Activated naive CD4-positive, alpha-beta T cell treated with anti-CD3 and anti-CD28 coated beads, Interleukin-2, amount 10 ng/mL, durations not matched to agents 7 days and 5 days (primary cell): ENCODE data around the gene VPS35L.
"Not testable (repeated sequence)": the region's sequence is repeated elsewhere in the genome, so short reads cannot be mapped to it uniquely, and the experiment has no call there.

Experiments used
- CTCF ChIA-PET: fragments of 350-600 bp; sonication (Branson Sonifier 250); formaldehyde crosslinking; loops from one replicate; lab custom pipeline; 2021; ENCODE audit warnings: antibody characterized with exemption; lab: Charles Lee
- DNase-seq: peaks from one replicate; pipeline ENCODE4 v3.0.0-alpha.2; 2020
- H3K27ac Mint-ChIP-seq: one replicate; pipeline ENCODE4 v1.8.0; 2021; ENCODE audit warnings: mild to moderate bottlenecking, moderate library complexity, mixed read lengths
- H3K27me3 Mint-ChIP-seq: one replicate; pipeline ENCODE4 v1.8.0; 2021; ENCODE audit warnings: mild to moderate bottlenecking, mixed read lengths
- H3K36me3 Mint-ChIP-seq: one replicate; pipeline ENCODE4 v1.8.0; 2021; ENCODE audit warnings: mixed read lengths
- H3K4me1 Mint-ChIP-seq: one replicate; pipeline ENCODE4 v1.8.0; 2021; ENCODE audit warnings: mixed read lengths
- H3K4me3 Mint-ChIP-seq: one replicate; pipeline ENCODE4 v1.8.0; 2021; ENCODE audit warnings: mild to moderate bottlenecking, moderate library complexity, mixed read lengths
- H3K9me3 Mint-ChIP-seq: one replicate; pipeline ENCODE4 v1.8.0; 2021; ENCODE audit warnings: mixed read lengths

Gene VPS35L

GRCh38 chr16:19523559-19524355 lies 31.7 kb upstream of the VPS35L start, which contains the start of gene CCP110:
Gene CCP110 (plus strand): TSS chr16:19523942. CDS start chr16:19527882, 3,940 bp downstream.
- Mint-ChIP-seq H3K27me3 (no peaks in the 10 kb centered on the region), H3K9me3 (no peaks in the 10 kb centered on the region), H3K27ac (peak within 1 kb of the TSS; percentile 85), H3K36me3 (peaks cover 20% of the 10 kb centered on the region), H3K4me3 (peak within 1 kb of the TSS; percentile 87), H3K4me1 (peaks cover 51% of the 10 kb centered on the region)
- CTCF ChIA-PET, result interaction anchor here (2.2 kb wide), 1 partner anchor 31 kb away, joined by 12 read pairs; the partner anchor contains the start of gene VPS35L
- DNase-seq, result peak; percentile 98

GRCh38 chr16:19524356-19524615 lies 31.2 kb upstream of the VPS35L start:
- Mint-ChIP-seq H3K4me1 (peaks cover 47% of the 10 kb centered on the region), H3K4me3 (peak overlapping the region; percentile 87), H3K27ac (peak overlapping the region; percentile 21), H3K36me3 (peaks cover 22% of the 10 kb centered on the region), H3K27me3 (no peaks in the 10 kb centered on the region), H3K9me3 (no peaks in the 10 kb centered on the region)
- DNase-seq, result no peak
- CTCF ChIA-PET, result interaction anchor here (2.2 kb wide), 1 partner anchor 31 kb away, joined by 12 read pairs; the partner anchor contains the start of gene VPS35L

DNA sequence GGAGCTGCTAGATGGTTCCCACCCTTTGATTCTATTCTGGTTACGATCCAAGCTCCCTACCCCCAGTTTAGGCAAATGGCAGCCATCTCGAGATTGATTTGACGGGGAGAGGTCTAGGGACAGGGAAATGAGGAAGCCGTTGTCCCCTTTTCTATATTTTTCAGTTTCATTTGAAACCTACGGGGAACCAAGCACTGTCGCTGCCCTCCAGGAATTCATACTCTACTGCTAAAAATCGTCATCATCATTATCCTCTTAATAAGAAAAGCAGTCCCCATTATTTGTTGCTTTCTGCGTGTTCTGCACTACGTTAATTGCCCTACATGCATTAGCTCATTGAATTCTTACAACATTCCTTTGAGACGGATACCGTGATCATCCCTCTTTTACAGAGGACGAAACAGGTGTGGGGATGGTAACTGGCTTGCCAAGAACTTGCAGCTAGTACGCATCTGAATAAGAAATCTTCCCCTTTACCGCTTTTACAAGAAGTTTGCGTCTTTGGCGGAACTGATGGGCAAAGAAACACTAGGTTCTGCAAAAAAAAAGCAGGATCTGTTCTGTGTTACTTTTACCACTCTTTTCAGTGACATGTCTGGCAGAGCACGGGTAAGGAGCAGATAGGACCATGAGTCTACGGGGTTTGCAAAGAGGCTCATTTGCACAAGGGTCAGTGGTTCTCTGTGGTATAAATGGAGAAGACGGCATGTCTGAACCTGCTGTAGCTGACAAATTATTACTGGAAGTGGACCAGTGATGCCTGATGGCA lies 30.7 kb upstream of the VPS35L start:
- H3K4me3 Mint-ChIP-seq, result peak overlapping the region; percentile 87
- peaks cover 26% of the 10 kb centered on the region for H3K36me3 Mint-ChIP-seq
- no peaks in the 10 kb centered on the region for H3K27me3 Mint-ChIP-seq
- CTCF ChIA-PET, result interaction anchor here (2.2 kb wide), 1 partner anchor 30 kb away, joined by 12 read pairs; the partner anchor contains the start of gene VPS35L
- peaks cover 43% of the 10 kb centered on the region for H3K4me1 Mint-ChIP-seq
- peak overlapping the region; percentile 21 for H3K27ac Mint-ChIP-seq
- DNase-seq, result peak; percentile 29
- no peaks in the 10 kb centered on the region for H3K9me3 Mint-ChIP-seq

DNA sequence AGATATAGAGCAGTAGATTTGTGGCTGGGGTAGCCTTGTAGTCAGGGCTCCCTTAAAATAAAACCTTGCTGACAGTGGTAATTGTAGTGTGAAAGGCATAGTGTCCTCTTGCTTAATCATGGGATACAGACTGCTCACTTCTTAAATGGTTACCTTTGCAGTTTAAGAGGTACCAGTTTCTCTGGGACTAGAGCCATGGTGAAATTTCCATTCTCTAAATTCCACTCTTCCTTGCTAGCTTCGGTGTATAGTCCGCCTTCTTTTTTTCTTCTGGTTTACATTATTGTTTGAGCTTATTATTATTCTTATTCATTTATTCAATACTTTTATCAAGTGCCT lies 30.1 kb upstream of the VPS35L start:
- no peak for DNase-seq
- Mint-ChIP-seq H3K4me1 (peaks cover 40% of the 10 kb centered on the region), H3K36me3 (peaks cover 26% of the 10 kb centered on the region), H3K4me3 (peak overlapping the region; percentile 87), H3K27ac (no peak overlapping the region), H3K9me3 (no peaks in the 10 kb centered on the region), H3K27me3 (no peaks in the 10 kb centered on the region)
- CTCF ChIA-PET, result interaction anchor here (1.3 to 2.2 kb wide), 2 partner anchors 23 to 30 kb away, joined by 3 to 12 read pairs; partner anchors contain the start of gene VPS35L

DNA sequence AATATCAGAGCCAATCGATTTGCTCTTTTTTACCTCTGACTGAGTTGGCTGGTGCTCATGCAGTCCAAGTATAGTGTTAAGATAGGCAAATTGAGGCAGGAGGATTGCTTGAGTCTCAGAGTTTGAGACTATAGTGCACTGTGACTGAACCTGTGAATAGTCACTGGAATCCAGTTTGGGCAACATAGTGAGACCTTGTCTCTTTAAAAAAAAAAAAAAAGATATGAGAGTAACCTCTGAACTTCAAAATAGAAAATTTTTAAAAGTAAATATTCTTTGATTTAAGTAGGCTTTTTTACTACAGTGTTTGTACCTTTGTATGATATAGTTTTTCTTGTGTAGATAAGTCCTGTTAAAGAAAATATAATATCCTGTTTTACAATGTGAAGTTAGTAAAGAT lies 28.3 kb upstream of the VPS35L start:
- peaks cover 28% of the 10 kb centered on the region for H3K4me1 Mint-ChIP-seq
- no peaks in the 10 kb centered on the region for H3K9me3 Mint-ChIP-seq
- H3K27ac Mint-ChIP-seq, result no peak overlapping the region
- peaks cover 29% of the 10 kb centered on the region for H3K36me3 Mint-ChIP-seq
- H3K27me3 Mint-ChIP-seq, result no peaks in the 10 kb centered on the region
- CTCF ChIA-PET, result no interaction called here
- no peak overlapping the region for H3K4me3 Mint-ChIP-seq
- no peak for DNase-seq

- Mint-ChIP-seq H3K27ac (no peak overlapping the region), H3K36me3 (peaks cover 40% of the 10 kb centered on the region), H3K9me3 (no peaks in the 10 kb centered on the region), H3K4me3 (no peak overlapping the region), H3K27me3 (no peaks in the 10 kb centered on the region), H3K4me1 (peaks cover 23% of the 10 kb centered on the region)
- DNase-seq, result no peak
- CTCF ChIA-PET, result interaction anchor here (1.2 to 1.8 kb wide), 3 partner anchors 14 to 27 kb away, joined by 4 to 6 read pairs (median 5); partner anchors contain the start of gene VPS35L
Measured at GRCh38 chr16:19528666-19529065, 26.8 kb upstream of the VPS35L start.

DNA sequence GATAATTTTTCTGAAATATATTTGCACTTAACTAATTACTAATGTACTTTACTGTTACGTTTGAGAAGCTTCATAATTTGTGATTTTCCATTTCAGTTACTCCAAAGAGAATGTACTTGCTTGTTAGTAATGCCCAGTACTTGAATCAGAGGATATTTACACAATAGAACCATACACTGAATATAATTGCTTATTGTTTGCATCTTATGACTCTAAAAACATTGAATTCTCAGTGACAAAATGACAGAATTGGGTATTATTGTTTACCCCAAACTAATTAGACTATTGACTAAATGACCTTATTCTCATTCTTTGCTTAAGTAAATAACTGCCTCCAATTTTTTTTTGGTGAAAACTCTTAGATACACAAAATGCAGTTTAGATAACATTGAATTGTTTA lies 22.9 kb upstream of the VPS35L start:
- Mint-ChIP-seq H3K27ac (no peak overlapping the region), H3K36me3 (peaks cover 56% of the 10 kb centered on the region), H3K27me3 (no peaks in the 10 kb centered on the region), H3K4me3 (no peak overlapping the region), H3K4me1 (peaks cover 3% of the 10 kb centered on the region), H3K9me3 (no peaks in the 10 kb centered on the region)
- no peak for DNase-seq
- CTCF ChIA-PET, result interaction anchor here (1.3 kb wide), 1 partner anchor 23 kb away, joined by 3 read pairs; the partner anchor contains the start of gene VPS35L

GRCh38 chr16:19540241-19540970 lies 15.1 kb upstream of the VPS35L start:
- peaks cover 53% of the 10 kb centered on the region for H3K36me3 Mint-ChIP-seq
- H3K27me3 Mint-ChIP-seq, result no peaks in the 10 kb centered on the region
- CTCF ChIA-PET, result interaction anchor here (0.9 to 1.2 kb wide), 2 partner anchors 9 to 38 kb away, joined by 3 read pairs; no protein-coding TSS in a partner anchor
- H3K27ac Mint-ChIP-seq, result no peak overlapping the region
- H3K9me3 Mint-ChIP-seq, result no peaks in the 10 kb centered on the region
- no peak overlapping the region for H3K4me3 Mint-ChIP-seq
- H3K4me1 Mint-ChIP-seq, result peaks cover 10% of the 10 kb centered on the region
- DNase-seq, result no peak

DNA sequence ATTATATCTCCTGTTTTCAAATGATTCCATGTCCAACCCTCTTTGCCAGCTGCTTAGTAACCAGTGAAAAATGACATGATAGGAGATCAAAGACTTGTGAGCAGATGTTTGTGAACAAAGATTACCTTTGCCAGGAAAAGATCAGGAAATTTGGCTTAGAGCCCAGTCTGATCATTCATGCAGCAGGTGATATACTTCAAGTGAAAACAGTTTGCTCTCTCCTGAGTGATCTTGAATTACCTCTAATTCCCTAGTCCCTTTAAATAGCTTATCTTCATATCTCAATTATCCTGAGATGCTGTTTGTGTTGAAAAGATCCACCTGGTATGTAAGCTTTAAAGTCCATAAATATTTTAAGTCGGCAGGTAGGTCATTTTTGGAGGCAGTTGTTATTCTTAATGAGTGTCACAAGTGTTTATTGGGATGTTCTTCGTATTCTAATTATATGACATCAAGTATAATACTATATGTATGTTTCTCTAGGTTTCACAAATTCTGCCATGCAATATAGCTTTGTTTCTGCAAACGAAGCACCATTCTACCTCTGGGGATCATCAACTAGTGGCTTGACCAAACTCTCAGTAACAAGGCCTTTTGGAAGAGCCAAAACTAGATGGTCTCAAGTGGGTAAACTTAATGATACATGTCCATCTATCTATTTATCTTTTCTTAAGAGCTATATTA lies 13.2 kb upstream of the VPS35L start:
- no peaks in the 10 kb centered on the region for H3K9me3 Mint-ChIP-seq
- no peak for DNase-seq
- CTCF ChIA-PET, result interaction anchor here (0.8 to 1.4 kb wide), 2 partner anchors 13 to 365 kb away, joined by 4 read pairs; no protein-coding TSS in a partner anchor
- H3K4me1 Mint-ChIP-seq, result peaks cover 10% of the 10 kb centered on the region
- no peaks in the 10 kb centered on the region for H3K27me3 Mint-ChIP-seq
- H3K36me3 Mint-ChIP-seq, result peaks cover 38% of the 10 kb centered on the region
- no peak overlapping the region for H3K4me3 Mint-ChIP-seq
- H3K27ac Mint-ChIP-seq, result no peak overlapping the region

DNA sequence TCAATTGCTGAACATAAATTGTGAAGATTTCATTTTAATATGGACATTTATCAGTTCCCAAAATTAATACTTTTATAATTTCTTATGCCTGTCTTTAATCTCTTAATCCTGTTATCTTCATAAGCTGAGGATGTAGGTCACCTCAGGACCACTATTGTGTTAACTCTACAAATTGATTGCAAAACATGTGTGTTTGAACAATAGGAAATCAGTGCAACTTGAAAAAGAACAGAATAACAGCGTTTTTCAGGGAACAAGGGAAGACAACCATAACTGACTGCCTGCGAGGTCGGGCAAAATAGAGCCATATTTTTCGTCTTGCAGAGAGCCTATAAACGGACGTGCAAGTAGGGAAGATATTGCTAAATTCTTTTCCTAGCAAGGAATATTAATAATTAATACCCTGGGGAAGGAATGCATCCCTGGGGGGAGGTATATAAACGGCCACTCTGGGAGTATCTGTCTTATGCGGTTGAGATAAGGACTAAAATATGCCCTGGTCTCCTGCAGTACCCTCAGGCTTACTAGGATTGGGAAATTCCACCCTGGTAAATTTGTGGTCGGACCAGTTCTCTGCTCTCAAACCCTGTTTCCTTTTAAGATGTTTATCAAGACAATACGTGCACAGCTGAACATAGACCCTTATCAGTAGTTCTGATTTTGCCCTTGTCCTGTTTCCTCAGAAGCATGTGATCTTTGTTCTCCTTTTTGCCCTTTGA lies 12.1 kb upstream of the VPS35L start:
- CTCF ChIA-PET, result interaction anchor here (1.4 kb wide), 1 partner anchor 14 kb away, joined by 4 read pairs; no protein-coding TSS in a partner anchor
- H3K4me3 Mint-ChIP-seq, DNase-seq, H3K9me3 Mint-ChIP-seq, H3K27me3 Mint-ChIP-seq, H3K4me1 Mint-ChIP-seq: not testable (repeated sequence)
- H3K27ac Mint-ChIP-seq, result peak overlapping the region; percentile 58
- H3K36me3 Mint-ChIP-seq, result peaks cover 42% of the 10 kb centered on the region

DNA sequence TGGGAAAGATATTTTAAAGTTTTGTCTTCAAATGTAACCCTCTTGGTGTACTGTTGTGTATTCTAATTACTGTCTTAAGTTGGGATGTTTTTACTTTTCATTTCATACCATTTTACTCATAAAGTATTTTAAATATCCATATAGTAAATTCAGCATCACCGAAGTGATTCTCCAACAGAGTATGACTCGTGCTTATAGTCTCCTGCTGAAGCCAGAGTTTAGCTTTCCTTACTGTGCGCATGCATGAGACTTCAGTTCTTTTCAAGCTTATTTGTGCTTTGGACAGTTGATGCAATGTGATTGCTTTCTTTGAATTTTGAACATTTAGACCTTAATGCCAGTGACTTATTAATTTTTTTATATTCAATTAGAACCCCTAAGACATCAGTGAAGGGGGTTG lies 7.4 kb upstream of the VPS35L start:
- H3K9me3 Mint-ChIP-seq, result no peaks in the 10 kb centered on the region
- CTCF ChIA-PET, result no interaction called here
- no peak overlapping the region for H3K4me3 Mint-ChIP-seq
- peaks cover 10% of the 10 kb centered on the region for H3K4me1 Mint-ChIP-seq
- H3K27ac Mint-ChIP-seq, result no peak overlapping the region
- H3K36me3 Mint-ChIP-seq, result peaks cover 25% of the 10 kb centered on the region
- H3K27me3 Mint-ChIP-seq, result no peaks in the 10 kb centered on the region
- DNase-seq, result no peak

GRCh38 chr16:19549673-19550072 lies 5.8 kb upstream of the VPS35L start:
- CTCF ChIA-PET, result interaction anchor here (1.5 kb wide), 1 partner anchor 9 kb away, joined by 3 read pairs; no protein-coding TSS in a partner anchor
- no peak overlapping the region for H3K4me3 Mint-ChIP-seq
- no peaks in the 10 kb centered on the region for H3K27me3 Mint-ChIP-seq
- no peaks in the 10 kb centered on the region for H3K9me3 Mint-ChIP-seq
- H3K27ac Mint-ChIP-seq, result no peak overlapping the region
- H3K36me3 Mint-ChIP-seq, result peaks cover 12% of the 10 kb centered on the region
- no peak for DNase-seq
- H3K4me1 Mint-ChIP-seq, result peaks cover 7% of the 10 kb centered on the region
